Epithelial cell of prostate (primary cell): ENCODE data around the gene CCDC57.

ENCODE experiments used
- DNase-seq: peaks from one replicate; pipeline ENCODE4 v3.0.0-alpha.2; 2011; ENCODE audit warnings: low read depth, low spot score
- H3K27ac ChIP-seq: fragments of 450-650 bp; 2 replicates; pipeline ENCODE4 v1.5.1; 2017; ENCODE audit warnings: mild to moderate bottlenecking

CCDC57 gene

GRCh38 chr17:82227629-82228277 lies 15.1 kb upstream of the CCDC57 start:
- peak overlapping the region; percentile 76 for H3K27ac ChIP-seq
- DNase-seq = no peak

GRCh38 chr17:82226809-82227628 lies 14.4 kb upstream of the CCDC57 start:
- DNase-seq = no peak
- no peak overlapping the region for H3K27ac ChIP-seq

- H3K27ac ChIP-seq = no peak overlapping the region
- DNase-seq = no peak
Measured at GRCh38 chr17:82226146-82226808, 13.6 kb upstream of the CCDC57 start.

GRCh38 chr17:82225368-82226029 lies 12.9 kb upstream of the CCDC57 start:
- no peak overlapping the region for H3K27ac ChIP-seq
- DNase-seq = no peak

GRCh38 chr17:82224666-82225065 lies 12.0 kb upstream of the CCDC57 start:
- no peak for DNase-seq
- H3K27ac ChIP-seq = no peak overlapping the region

- no peak overlapping the region for H3K27ac ChIP-seq
Measured at GRCh38 chr17:82223517-82223916, 10.9 kb upstream of the CCDC57 start.

GRCh38 chr17:82222816-82223215 lies 10.2 kb upstream of the CCDC57 start:
- DNase-seq = no peak
- H3K27ac ChIP-seq = no peak overlapping the region

More at GRCh38 chr17:82223517-82223916, 10.9 kb upstream of the CCDC57 start:
- no peak for DNase-seq

GRCh38 chr17:82221341-82221902 lies 8.8 kb upstream of the CCDC57 start:
- H3K27ac ChIP-seq = no peak overlapping the region
- no peak for DNase-seq

- H3K27ac ChIP-seq = no peak overlapping the region
- DNase-seq = no peak
Measured at GRCh38 chr17:82219753-82220709, 7.4 kb upstream of the CCDC57 start.

- DNase-seq = no peak
- H3K27ac ChIP-seq = no peak overlapping the region
Measured at GRCh38 chr17:82219083-82219482, 6.4 kb upstream of the CCDC57 start.

GRCh38 chr17:82218349-82219075 lies 5.9 kb upstream of the CCDC57 start:
- no peak overlapping the region for H3K27ac ChIP-seq
- DNase-seq = no peak

- no peak for DNase-seq
- H3K27ac ChIP-seq = peak overlapping the region; percentile 95
Measured at GRCh38 chr17:82217530-82218204, 5.0 kb upstream of the CCDC57 start.

GRCh38 chr17:82217120-82217529 lies 4.5 kb upstream of the CCDC57 start:
- DNase-seq = no peak
- peak overlapping the region; percentile 95 for H3K27ac ChIP-seq

- no peak for DNase-seq
Measured at GRCh38 chr17:82216301-82217119, 3.9 kb upstream of the CCDC57 start.

GRCh38 chr17:82215972-82216300 lies 3.3 kb upstream of the CCDC57 start:
- DNase-seq = no peak
- H3K27ac ChIP-seq = peak overlapping the region; percentile 95

More at GRCh38 chr17:82216301-82217119, 3.9 kb upstream of the CCDC57 start:
- H3K27ac ChIP-seq = peak overlapping the region; percentile 95

- peak overlapping the region; percentile 95 for H3K27ac ChIP-seq
- DNase-seq = no peak
Measured at GRCh38 chr17:82215095-82215971, 2.7 kb upstream of the CCDC57 start.
